GM18858 (cell line): ENCODE results near the gene EFCAB5.

Source experiments
- ATAC-seq: cut with Tn5 transposase; IDR thresholded peaks from one replicate; pipeline ENCODE4 v1.9.1; 2021; ENCODE audit not compliant: unreplicated experiment

Gene EFCAB5

GRCh38 chr17:30151471-30151870 is 210.0 kb downstream of the EFCAB5 start:
- ATAC-seq = no peak

GRCh38 chr17:30153463-30153862 is 212.0 kb downstream of the EFCAB5 start:
- no peak for ATAC-seq

- ATAC-seq = no peak
Observed at GRCh38 chr17:30155389-30155788, 214.0 kb downstream of the EFCAB5 start.
